Adipocyte (in vitro differentiated cells): ENCODE measurements around the gene PRSS22.

Source experiments
- DNase-seq: peaks from one replicate; pipeline ENCODE4 v3.0.0-alpha.2; 2015; ENCODE audit warnings: low read depth
- H3K27me3 ChIP-seq: replicated peaks from 2 replicates; pipeline ENCODE4 v1.7.0; 2013; ENCODE audit warnings: mild to moderate bottlenecking, low read length, moderate library complexity; ENCODE audit not compliant: control insufficient read depth, insufficient read depth
- H3K36me3 ChIP-seq: 2 replicates; pipeline ENCODE4 v1.7.0; 2013; ENCODE audit warnings: low read length, mild to moderate bottlenecking, moderate library complexity; ENCODE audit not compliant: control insufficient read depth, insufficient read depth, severe bottlenecking
- H3K4me1 ChIP-seq: 2 replicates; pipeline ENCODE4 v1.7.0; 2013; ENCODE audit warnings: mild to moderate bottlenecking, low read length, moderate library complexity; ENCODE audit not compliant: control insufficient read depth, insufficient read depth
- H3K4me3 ChIP-seq: 2 replicates; pipeline ENCODE4 v1.7.0; 2013; ENCODE audit warnings: mild to moderate bottlenecking, low read length, moderate library complexity
- H3K9ac ChIP-seq: 2 replicates; pipeline ENCODE4 v1.7.0; 2013; ENCODE audit warnings: mild to moderate bottlenecking, low read length, moderate library complexity
- H3K9me3 ChIP-seq: 2 replicates; pipeline ENCODE4 v1.7.0; 2013; ENCODE audit warnings: mild to moderate bottlenecking, low read length, moderate library complexity; ENCODE audit not compliant: control insufficient read depth

The PRSS22 gene

GRCh38 chr16:2833776-2834175 is 24.2 kb downstream of the PRSS22 start:
- no peaks in the 10 kb centered on the region for H3K9me3 ChIP-seq
- H3K27me3 ChIP-seq = peaks cover 31% of the 10 kb centered on the region
- no peaks in the 10 kb centered on the region for H3K36me3 ChIP-seq
- peaks cover 4% of the 10 kb centered on the region for H3K4me1 ChIP-seq
- H3K9ac ChIP-seq = no peak overlapping the region
- no peak for DNase-seq
- no peak overlapping the region for H3K4me3 ChIP-seq

GRCh38 chr16:2831203-2831602 is 26.8 kb downstream of the PRSS22 start:
- no peak overlapping the region for H3K4me3 ChIP-seq
- no peak for DNase-seq

DNA sequence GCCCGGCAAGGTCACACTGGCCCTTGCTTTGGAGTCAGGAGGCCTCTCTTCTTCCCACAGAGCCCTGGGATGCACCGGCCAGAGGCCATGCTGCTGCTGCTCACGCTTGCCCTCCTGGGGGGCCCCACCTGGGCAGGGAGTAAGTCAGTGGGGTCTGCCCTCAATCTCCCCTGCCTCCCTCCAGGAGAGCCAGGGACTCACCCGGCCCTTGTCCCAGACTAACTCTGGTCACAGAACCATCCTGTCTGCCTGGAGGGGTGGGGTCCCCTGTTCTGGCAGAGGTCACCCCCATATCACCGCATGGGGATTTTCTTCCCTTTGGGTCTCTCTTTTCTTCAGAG is 27.6 kb downstream of the PRSS22 start:
- no peak for DNase-seq
- peaks cover under 1% of the 10 kb centered on the region for H3K4me1 ChIP-seq
- H3K27me3 ChIP-seq = peaks cover 62% of the 10 kb centered on the region
- H3K9me3 ChIP-seq = no peaks in the 10 kb centered on the region
- no peaks in the 10 kb centered on the region for H3K36me3 ChIP-seq
- no peak overlapping the region for H3K4me3 ChIP-seq
- no peak overlapping the region for H3K9ac ChIP-seq

More at GRCh38 chr16:2831203-2831602, 26.8 kb downstream of the PRSS22 start:
- H3K36me3 ChIP-seq = no peaks in the 10 kb centered on the region
- H3K9me3 ChIP-seq = no peaks in the 10 kb centered on the region
- H3K9ac ChIP-seq = no peak overlapping the region
- H3K4me1 ChIP-seq = peaks cover 4% of the 10 kb centered on the region
- peaks cover 53% of the 10 kb centered on the region for H3K27me3 ChIP-seq

DNA sequence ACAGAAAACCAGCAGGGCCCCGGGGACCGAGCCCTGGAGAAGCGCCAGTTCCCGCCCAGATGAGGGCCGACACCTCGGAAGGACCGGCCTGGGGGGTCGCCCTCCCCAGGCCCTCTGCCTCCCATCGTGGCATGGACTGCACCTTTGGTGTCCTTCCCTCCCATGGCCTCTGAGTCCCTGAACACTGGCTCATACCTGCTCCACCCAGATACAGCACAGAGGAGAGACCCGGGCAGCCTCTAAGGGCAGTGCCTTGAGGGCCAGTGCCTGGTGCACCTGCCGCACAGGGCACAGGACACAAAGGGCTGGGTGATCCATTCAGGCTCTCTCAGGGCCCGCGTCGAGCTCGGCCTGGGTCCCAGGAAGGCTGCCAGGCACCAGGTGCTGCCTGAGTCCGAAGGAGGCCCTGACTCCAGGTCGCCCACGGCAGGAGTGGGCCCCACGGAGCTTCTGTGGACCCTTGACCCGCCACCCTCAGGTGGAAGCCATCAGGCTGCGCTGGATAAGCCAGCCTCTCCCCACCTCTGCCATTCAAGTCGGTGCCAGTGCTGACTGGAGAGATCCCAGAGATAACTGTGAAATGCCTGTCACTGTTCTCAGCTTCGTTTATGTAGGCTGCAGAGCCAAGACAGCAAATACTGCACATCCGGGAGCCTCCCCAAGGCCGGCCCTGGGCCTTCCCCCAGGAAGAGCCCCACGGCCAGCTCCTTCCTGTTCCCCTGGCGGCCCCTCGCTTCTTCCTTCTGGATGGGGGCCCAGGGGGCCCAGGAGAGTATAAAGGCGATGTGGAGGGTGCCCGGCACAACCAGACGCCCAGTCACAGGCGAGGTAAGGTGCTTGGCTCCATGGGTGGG is 28.2 kb downstream of the PRSS22 start, which contains the start of gene ZG16B:
TSS of gene ZG16B (plus strand) at position 803 of the 854 bp plus-strand sequence. CDS start 139 bp downstream, outside the sequence.
- H3K9me3 ChIP-seq = no peaks in the 10 kb centered on the region
- H3K4me1 ChIP-seq = no peaks in the 10 kb centered on the region
- H3K27me3 ChIP-seq = peaks cover 63% of the 10 kb centered on the region
- no peak within 1 kb of the TSS for H3K9ac ChIP-seq
- H3K36me3 ChIP-seq = no peaks in the 10 kb centered on the region
- no peak for DNase-seq
- no peak within 1 kb of the TSS for H3K4me3 ChIP-seq

DNA sequence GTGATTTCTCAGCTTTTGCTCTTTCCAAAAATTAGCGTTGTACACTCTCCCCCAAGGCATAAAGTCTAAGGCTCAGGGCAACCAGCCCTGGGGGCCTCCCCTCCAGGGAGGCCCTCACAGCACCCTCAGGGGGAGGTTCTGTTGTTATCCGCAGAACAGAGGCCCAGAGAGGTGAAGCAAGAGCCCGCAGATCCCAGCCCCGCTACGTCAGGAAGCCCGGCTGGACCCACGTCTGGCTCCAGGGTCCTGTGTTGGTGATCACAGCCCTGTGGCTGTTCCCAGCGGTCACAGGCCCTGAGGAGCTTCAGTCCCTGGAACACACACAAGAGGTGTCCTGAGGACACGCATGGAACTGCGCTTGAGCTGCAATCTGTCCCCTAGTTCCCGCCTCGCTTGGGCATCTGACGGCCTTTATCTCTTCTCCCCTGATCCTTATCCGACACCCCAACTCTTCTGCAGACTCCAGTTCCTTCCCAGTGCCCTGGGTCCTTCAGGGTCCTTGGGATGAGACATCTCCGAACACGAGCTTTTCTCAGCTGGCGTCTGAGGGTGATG is 29.0 kb downstream of the PRSS22 start:
- DNase-seq = no peak
- H3K27me3 ChIP-seq = peaks cover 63% of the 10 kb centered on the region
- H3K4me3 ChIP-seq = no peak overlapping the region
- H3K9ac ChIP-seq = no peak overlapping the region
- no peaks in the 10 kb centered on the region for H3K36me3 ChIP-seq
- no peaks in the 10 kb centered on the region for H3K9me3 ChIP-seq
- H3K4me1 ChIP-seq = no peaks in the 10 kb centered on the region

DNA sequence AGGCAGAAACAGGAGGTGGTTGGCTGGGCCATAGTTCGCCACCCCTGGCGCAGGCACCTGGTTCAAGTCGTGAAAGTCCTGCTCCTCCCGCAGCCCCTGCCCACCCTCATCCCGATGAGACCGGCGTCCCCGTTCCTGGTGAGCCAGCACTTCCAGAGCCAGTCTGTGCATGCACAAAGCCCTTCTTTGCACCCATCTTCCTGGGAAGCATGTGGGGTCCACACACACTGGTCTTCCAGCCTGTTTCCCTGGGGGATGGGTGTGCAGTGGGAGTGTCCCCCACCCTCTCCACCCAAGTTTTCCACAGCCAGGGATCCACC is 29.5 kb downstream of the PRSS22 start:
- H3K9me3 ChIP-seq = no peaks in the 10 kb centered on the region
- H3K27me3 ChIP-seq = peaks cover 63% of the 10 kb centered on the region
- H3K4me1 ChIP-seq = no peaks in the 10 kb centered on the region
- no peaks in the 10 kb centered on the region for H3K36me3 ChIP-seq
- no peak overlapping the region for H3K9ac ChIP-seq
- no peak for DNase-seq
- no peak overlapping the region for H3K4me3 ChIP-seq

- Histone ChIP-seq H3K36me3 (no peaks in the 10 kb centered on the region), H3K27me3 (peaks cover 62% of the 10 kb centered on the region), H3K4me3 (no peak overlapping the region), H3K9ac (no peak overlapping the region), H3K9me3 (no peaks in the 10 kb centered on the region), H3K4me1 (no peaks in the 10 kb centered on the region)
- DNase-seq = no peak
These were observed 30.0 kb downstream of the PRSS22 start for GRCh38 chr16:2827831-2828520.

DNA sequence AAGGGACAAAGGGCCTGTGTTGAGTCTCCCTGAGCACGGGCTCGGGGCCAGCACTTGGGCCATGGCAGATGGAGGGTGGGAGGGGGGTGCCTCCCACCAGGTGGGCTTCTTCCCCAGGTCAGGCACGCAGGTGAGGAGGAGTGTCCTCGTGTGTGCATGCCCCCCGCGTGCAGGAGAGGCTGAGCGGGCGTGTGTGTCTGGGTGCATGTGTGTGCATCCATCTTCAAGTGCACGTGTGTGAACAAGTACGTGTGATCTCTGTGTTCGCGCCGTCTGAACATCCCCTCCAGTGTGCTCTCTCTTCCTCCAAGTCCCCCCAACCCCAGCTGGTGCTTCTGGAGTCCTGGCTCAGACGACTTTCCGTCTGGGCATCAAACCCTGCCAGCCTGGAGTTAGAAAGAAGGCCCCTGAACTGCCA is 30.6 kb downstream of the PRSS22 start:
- no peak overlapping the region for H3K4me3 ChIP-seq
- no peaks in the 10 kb centered on the region for H3K36me3 ChIP-seq
- H3K4me1 ChIP-seq = no peaks in the 10 kb centered on the region
- no peak for DNase-seq
- H3K9ac ChIP-seq = no peak overlapping the region
- H3K27me3 ChIP-seq = peaks cover 62% of the 10 kb centered on the region
- no peaks in the 10 kb centered on the region for H3K9me3 ChIP-seq

DNA sequence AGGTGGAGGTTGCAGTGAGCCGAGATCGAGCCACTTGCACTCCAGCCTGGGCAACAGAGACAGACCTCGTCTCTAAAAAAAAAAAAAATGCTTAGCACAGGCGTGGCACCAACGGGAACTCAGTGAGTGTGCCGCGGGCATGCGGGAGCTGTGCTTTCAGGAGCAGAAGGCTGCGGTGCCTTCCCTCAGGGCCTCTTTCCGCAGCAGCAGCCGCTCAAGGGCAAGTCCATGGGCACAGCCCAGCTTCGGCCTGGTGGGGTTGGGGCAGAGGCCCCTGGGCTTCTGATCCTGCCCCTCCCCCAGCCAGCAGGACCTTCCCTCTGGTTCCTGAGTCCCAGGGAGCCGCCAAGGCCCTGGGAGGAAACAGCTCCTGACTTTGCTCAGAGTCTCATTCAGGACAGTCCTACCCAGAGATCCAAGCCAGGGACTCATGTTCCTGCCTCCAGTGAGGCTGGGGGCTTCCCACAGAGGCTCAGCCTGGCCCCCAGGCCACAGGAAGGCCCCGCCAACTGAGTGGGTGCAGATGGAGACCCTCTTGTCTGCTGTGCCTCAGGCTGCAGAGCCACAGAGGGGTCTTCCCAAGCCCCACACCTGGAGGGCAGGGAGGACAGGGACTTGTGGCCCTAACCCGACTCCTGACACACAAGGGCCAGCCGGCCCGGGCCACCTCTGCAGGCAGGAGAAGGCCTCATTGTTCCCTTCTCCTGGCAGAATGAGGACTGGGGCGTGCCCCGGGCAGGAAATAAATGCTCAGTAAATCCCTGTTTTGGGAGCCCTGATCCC is 31.2 kb downstream of the PRSS22 start:
- Histone ChIP-seq H3K36me3 (no peaks in the 10 kb centered on the region), H3K4me3 (no peak overlapping the region), H3K9ac (no peak overlapping the region), H3K9me3 (no peaks in the 10 kb centered on the region), H3K27me3 (peaks cover 57% of the 10 kb centered on the region), H3K4me1 (no peaks in the 10 kb centered on the region)
- no peak for DNase-seq

DNA sequence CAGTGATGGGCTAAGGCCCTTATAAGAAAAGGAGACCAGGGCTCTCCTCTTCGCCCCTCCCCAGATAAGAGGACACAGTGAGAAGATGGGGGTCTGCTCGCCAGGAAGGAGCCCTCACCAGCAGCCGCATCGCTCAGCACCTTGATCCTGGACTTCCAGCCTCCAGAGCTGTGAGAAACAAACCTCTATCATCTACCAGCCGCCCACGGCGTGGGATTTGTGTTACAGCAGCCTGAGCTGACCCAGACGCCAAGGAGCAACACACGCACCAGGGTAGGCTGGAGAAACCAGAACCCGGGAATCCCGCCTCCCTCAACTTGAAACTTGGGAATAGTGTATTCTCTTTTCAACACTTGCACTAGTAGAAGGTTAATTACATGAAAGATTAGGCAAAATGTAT is 32.1 kb downstream of the PRSS22 start:
- H3K4me3 ChIP-seq = no peak overlapping the region
- no peak for DNase-seq
- no peaks in the 10 kb centered on the region for H3K36me3 ChIP-seq
- H3K9ac ChIP-seq = no peak overlapping the region
- no peaks in the 10 kb centered on the region for H3K4me1 ChIP-seq
- H3K27me3 ChIP-seq = peaks cover 50% of the 10 kb centered on the region
- H3K9me3 ChIP-seq = no peaks in the 10 kb centered on the region
